Right cardiac atrium (tissue), 5 donors: ENCODE measurements around the gene PHAX. TPM values are rescaled to one million over a fixed set of nuclear protein-coding genes. Genes with fewer than 3 reads are reported as not detected.
"Not testable (repeated sequence)": the region's sequence is repeated elsewhere in the genome, so short reads cannot be mapped to it uniquely, and the experiment has no call there.

Experiments
- ATAC-seq, 2 donors: fragments of 200-7000 bp; cut with Tn5 transposase; one replicate each; pipeline versions ENCODE4 v1.8.0 to v1.9.1; 2020; ENCODE audit warnings: moderate library complexity in 2 of 2, mild to moderate bottlenecking in 1 of 2
- DNase-seq, 3 donors: peaks; one replicate each; pipeline ENCODE4 v3.0.0-alpha.2; 2020
- H3K27ac ChIP-seq: one replicate; pipeline ENCODE4 v1.5.1; 2013; ENCODE audit warnings: mild to moderate bottlenecking, low read length, control low read depth, moderate library complexity
- H3K27me3 ChIP-seq: one replicate; pipeline ENCODE4 v1.6.1; 2013; ENCODE audit not compliant: control insufficient read depth, insufficient read depth
- H3K4me1 ChIP-seq: one replicate; pipeline ENCODE4 v1.6.1; 2013; ENCODE audit warnings: low read length; ENCODE audit not compliant: control insufficient read depth, insufficient read depth
- H3K4me3 ChIP-seq: one replicate; pipeline ENCODE4 v1.5.1; 2013; ENCODE audit warnings: low read length, control low read depth
- H3K9me3 ChIP-seq: one replicate; pipeline ENCODE4 v1.6.1; 2013; ENCODE audit warnings: low read length; ENCODE audit not compliant: control insufficient read depth
- WGBS: extraction: QIAGEN DNeasy Blood & Tissue Kit; methylation state at CpG from one replicate; pipeline ENCODE4 v1.1.7; 2013; 5-methylcytosine and 5-hydroxymethylcytosine counted together
- intact Hi-C, 4 donors: fragments of 100-400 bp; cut with DNase I; formaldehyde crosslinking; loops; one replicate each; pipeline versions ENCODE4 v1.11.0 to v1.14.0; 2022 to 2023
- polyA plus RNA-seq: library from polyadenylated mRNA; stranded (reverse); fragments of 200-250 nt; gene quantifications from one replicate; pipeline ENCODE4 v1.2.3, GENCODE V29; 2013
- total RNA-seq, 4 donors: library from RNA; stranded (reverse); fragmentation: NEBNext Ultra II Directional; extraction: Animal tissue kit (Norgen Biotek cat#: 25700); gene quantifications; one replicate each; pipeline ENCODE4 v1.2.1, GENCODE V29; 2021
- donor health status: healthy with polysubstance abuse.
- donor health status: DM: no; HTN: yes; CAD: no.
- donor health status: DM: no; HTN: no; CAD: no.
- donor health status: DM: no; HTN: yes; CAD: no; lungs with severe emphysema.
- donor health status: DM: yes; HTN: yes; CAD: no.

PHAX gene
- total and polyA plus RNA-seq, 5 donors = 23.8 to 34.3 (median 33.7) TPM

GRCh38 chr5:126635585-126635984 lies 34.8 kb downstream of the PHAX start:
- H3K4me3 ChIP-seq = no peak overlapping the region
- ATAC-seq (no peak), DNase-seq (no peak)
- H3K27ac ChIP-seq = no peak overlapping the region
- WGBS = 91% methylated on average over 3 of the region's 3 CpGs
- intact Hi-C loops = no loop called here
- H3K4me1 ChIP-seq = no peaks in the 10 kb centered on the region
- H3K9me3 ChIP-seq = no peaks in the 10 kb centered on the region
- no peaks in the 10 kb centered on the region for H3K27me3 ChIP-seq

DNA sequence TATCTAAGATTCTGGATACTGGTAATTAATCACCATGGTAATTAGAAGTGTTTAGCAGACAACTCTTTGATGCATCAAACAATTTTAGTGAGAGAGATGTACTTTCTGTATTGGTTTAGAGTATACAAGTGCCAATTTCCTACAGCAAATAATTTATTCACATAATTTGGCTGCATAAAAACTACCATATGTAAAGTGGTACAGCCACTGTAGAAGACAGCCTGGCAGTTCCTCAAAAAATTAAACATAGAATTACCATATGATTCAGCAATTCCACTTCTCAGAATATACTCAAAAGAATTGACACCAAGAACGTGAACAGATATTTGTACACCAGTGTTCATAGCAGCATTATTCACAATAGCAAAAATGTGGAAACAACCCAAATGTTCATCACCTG lies 36.2 kb downstream of the PHAX start:
- Histone ChIP-seq H3K9me3 (no peaks in the 10 kb centered on the region), H3K27me3 (no peaks in the 10 kb centered on the region), H3K4me1 (no peaks in the 10 kb centered on the region), H3K4me3 (no peak overlapping the region), H3K27ac (no peak overlapping the region)
- DNase-seq = no peak
- 84% methylated on average over 1 of the region's 1 CpG for WGBS
- ATAC-seq = no peak
- intact Hi-C loops = no loop called here

DNA sequence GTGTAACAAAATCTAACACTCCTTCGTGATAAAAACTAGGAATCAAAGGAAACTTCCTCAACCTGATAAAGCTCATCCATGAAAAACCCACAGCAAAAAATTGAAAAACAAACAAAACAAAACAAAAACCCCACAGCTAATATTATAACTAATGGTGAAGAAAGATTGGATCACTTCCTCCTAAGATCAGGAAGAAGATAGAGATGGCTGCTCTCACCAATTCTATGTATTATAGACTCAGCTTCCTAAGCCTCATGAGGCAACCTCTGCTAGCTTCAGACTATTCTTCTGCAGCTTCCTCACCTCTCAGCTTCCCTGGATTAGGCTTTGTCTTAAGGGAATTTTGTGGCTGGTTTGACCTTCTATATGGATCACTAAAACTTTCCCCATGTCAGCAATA lies 40.1 kb downstream of the PHAX start:
- no peaks in the 10 kb centered on the region for H3K4me1 ChIP-seq
- no peak overlapping the region for H3K4me3 ChIP-seq
- no peak for ATAC-seq
- intact Hi-C loops = no loop called here
- WGBS = 64% methylated on average over 1 of the region's 1 CpG
- H3K9me3 ChIP-seq = no peaks in the 10 kb centered on the region
- H3K27ac ChIP-seq = no peak overlapping the region
- no peaks in the 10 kb centered on the region for H3K27me3 ChIP-seq
- no peak for DNase-seq

GRCh38 chr5:126641387-126641786 lies 40.6 kb downstream of the PHAX start:
- H3K27me3 ChIP-seq = no peaks in the 10 kb centered on the region
- DNase-seq (no peak), ATAC-seq (no peak)
- no peaks in the 10 kb centered on the region for H3K4me1 ChIP-seq
- intact Hi-C loops = no loop called here
- H3K4me3 ChIP-seq = no peak overlapping the region
- no peaks in the 10 kb centered on the region for H3K9me3 ChIP-seq
- WGBS = 94% methylated on average over 5 of the region's 5 CpGs
- no peak overlapping the region for H3K27ac ChIP-seq

- Histone ChIP-seq H3K4me3 (no peak overlapping the region), H3K4me1 (no peaks in the 10 kb centered on the region), H3K27me3 (no peaks in the 10 kb centered on the region), H3K9me3 (no peaks in the 10 kb centered on the region), H3K27ac (no peak overlapping the region)
- intact Hi-C loops = no loop called here
- no peak for DNase-seq
- 82% methylated on average over 1 of the region's 1 CpG for WGBS
- ATAC-seq = no peak
Observed at GRCh38 chr5:126645132-126645531, 44.4 kb downstream of the PHAX start.

GRCh38 chr5:126647071-126647470 lies 46.3 kb downstream of the PHAX start:
- H3K4me1 ChIP-seq = no peaks in the 10 kb centered on the region
- intact Hi-C loops = no loop called here
- DNase-seq (no peak), ATAC-seq (no peak)
- H3K4me3 ChIP-seq = no peak overlapping the region
- H3K27me3 ChIP-seq = no peaks in the 10 kb centered on the region
- no peak overlapping the region for H3K27ac ChIP-seq
- no peaks in the 10 kb centered on the region for H3K9me3 ChIP-seq

- Histone ChIP-seq H3K4me1 (no peaks in the 10 kb centered on the region), H3K4me3 (no peak overlapping the region), H3K9me3 (no peaks in the 10 kb centered on the region), H3K27ac (no peak overlapping the region), H3K27me3 (no peaks in the 10 kb centered on the region)
- intact Hi-C loops = no loop called here
- WGBS = 84% methylated on average over 4 of the region's 4 CpGs
- no peak for DNase-seq
- no peak for ATAC-seq
Observed at GRCh38 chr5:126648471-126648870, 47.7 kb downstream of the PHAX start.

- intact Hi-C loops, H3K27me3 ChIP-seq, H3K9me3 ChIP-seq, H3K4me3 ChIP-seq, ATAC-seq, DNase-seq, H3K4me1 ChIP-seq, H3K27ac ChIP-seq: not testable (repeated sequence)
- WGBS = 86% methylated on average over 7 of the region's 7 CpGs
Observed at GRCh38 chr5:126649057-126649456, 48.3 kb downstream of the PHAX start.

DNA sequence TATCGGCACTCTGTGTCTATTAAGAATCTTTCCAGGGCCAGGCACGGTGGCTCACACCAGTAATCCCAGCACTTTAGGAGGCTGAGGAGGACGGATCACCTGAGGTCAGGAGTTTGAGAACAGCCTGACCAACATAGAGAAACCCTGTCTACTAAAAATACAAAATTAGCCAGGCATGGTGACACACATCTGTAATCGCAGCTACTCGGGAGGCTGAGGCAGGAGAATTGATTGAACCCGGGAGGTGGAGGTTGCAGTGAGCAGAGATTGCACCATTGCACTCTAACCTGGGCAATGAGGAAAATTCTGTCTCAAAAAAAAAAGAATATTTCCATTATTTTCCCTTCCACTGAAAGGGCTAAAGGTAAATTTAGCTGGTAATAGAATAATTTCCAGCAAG lies 49.0 kb downstream of the PHAX start:
- ATAC-seq, H3K4me1 ChIP-seq, H3K4me3 ChIP-seq, H3K9me3 ChIP-seq, DNase-seq, intact Hi-C loops, H3K27me3 ChIP-seq, H3K27ac ChIP-seq: not testable (repeated sequence)
- 83% methylated on average over 6 of the region's 6 CpGs for WGBS

GRCh38 chr5:126650463-126650862 lies 49.7 kb downstream of the PHAX start:
- Histone ChIP-seq H3K4me3 (no peak overlapping the region), H3K27me3 (no peaks in the 10 kb centered on the region), H3K27ac (no peak overlapping the region), H3K4me1 (no peaks in the 10 kb centered on the region), H3K9me3 (no peaks in the 10 kb centered on the region)
- 88% methylated on average over 1 of the region's 1 CpG for WGBS
- DNase-seq (no peak), ATAC-seq (no peak)
- intact Hi-C loops = no loop called here

DNA sequence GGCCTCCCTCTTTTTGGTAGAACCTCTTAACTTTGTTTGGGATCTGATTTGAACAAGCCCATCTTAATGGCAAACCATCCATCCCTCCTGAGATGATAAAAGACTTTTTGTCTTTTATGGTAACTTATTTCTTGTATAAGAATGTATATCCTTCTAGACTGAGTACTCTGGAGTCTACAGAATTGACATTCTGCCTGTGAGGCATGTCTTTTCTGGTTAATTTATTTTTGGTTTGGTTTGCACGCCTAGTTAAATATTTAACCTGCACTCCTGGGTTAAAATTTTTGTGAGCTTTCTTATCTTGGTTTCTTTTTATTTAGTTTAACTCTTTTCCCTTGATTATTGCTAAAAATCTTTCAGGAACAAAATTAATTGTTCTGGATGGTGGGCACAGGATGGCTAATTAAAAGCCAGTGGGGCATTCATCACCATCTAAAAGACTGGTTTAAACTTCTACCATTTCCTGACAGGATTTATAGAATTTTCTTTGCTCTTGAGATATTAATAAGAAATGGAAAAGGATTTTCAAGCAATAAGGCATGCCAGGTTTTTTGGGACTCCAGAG lies 50.3 kb downstream of the PHAX start:
- ATAC-seq (no peak), DNase-seq (no peak)
- intact Hi-C loops = no loop called here
- WGBS = 84% methylated on average over 1 of the region's 1 CpG
- H3K4me1 ChIP-seq = no peaks in the 10 kb centered on the region
- H3K9me3 ChIP-seq = no peaks in the 10 kb centered on the region
- no peak overlapping the region for H3K27ac ChIP-seq
- no peak overlapping the region for H3K4me3 ChIP-seq
- no peaks in the 10 kb centered on the region for H3K27me3 ChIP-seq

- no peaks in the 10 kb centered on the region for H3K27me3 ChIP-seq
- H3K4me1 ChIP-seq = no peaks in the 10 kb centered on the region
- WGBS = 3% methylated on average over 5 of the region's 5 CpGs
- no peak overlapping the region for H3K27ac ChIP-seq
- H3K4me3 ChIP-seq = no peak overlapping the region
- DNase-seq (no peak), ATAC-seq (no peak)
- H3K9me3 ChIP-seq = no peaks in the 10 kb centered on the region
- intact Hi-C loops = no loop called here
Observed at GRCh38 chr5:126656401-126657007, 55.8 kb downstream of the PHAX start.
